Right cardiac atrium (tissue), 5 donors: ENCODE results near the gene ARMC7. TPM values are rescaled to one million over a fixed set of nuclear protein-coding genes. Genes with fewer than 3 reads are reported as not detected.

Experiments used
- ATAC-seq, 2 donors: fragments of 200-7000 bp; cut with Tn5 transposase; one replicate each; pipeline versions ENCODE4 v1.8.0 to v1.9.1; 2020; ENCODE audit warnings: moderate library complexity in 2 of 2, mild to moderate bottlenecking in 1 of 2
- DNase-seq, 3 donors: peaks; one replicate each; pipeline ENCODE4 v3.0.0-alpha.2; 2020
- H3K27ac ChIP-seq: one replicate; pipeline ENCODE4 v1.5.1; 2013; ENCODE audit warnings: mild to moderate bottlenecking, low read length, control low read depth, moderate library complexity
- H3K27me3 ChIP-seq: one replicate; pipeline ENCODE4 v1.6.1; 2013; ENCODE audit not compliant: control insufficient read depth, insufficient read depth
- H3K4me1 ChIP-seq: one replicate; pipeline ENCODE4 v1.6.1; 2013; ENCODE audit warnings: low read length; ENCODE audit not compliant: control insufficient read depth, insufficient read depth
- H3K4me3 ChIP-seq: one replicate; pipeline ENCODE4 v1.5.1; 2013; ENCODE audit warnings: low read length, control low read depth
- H3K9me3 ChIP-seq: one replicate; pipeline ENCODE4 v1.6.1; 2013; ENCODE audit warnings: low read length; ENCODE audit not compliant: control insufficient read depth
- WGBS: extraction: QIAGEN DNeasy Blood & Tissue Kit; methylation state at CpG from one replicate; pipeline ENCODE4 v1.1.7; 2013; 5-methylcytosine and 5-hydroxymethylcytosine counted together
- intact Hi-C, 4 donors: fragments of 100-400 bp; cut with DNase I; formaldehyde crosslinking; loops; one replicate each; pipeline versions ENCODE4 v1.11.0 to v1.14.0; 2022 to 2023
- long read RNA-seq, 4 donors: library from polyadenylated mRNA; unstranded; transcript quantifications; one replicate each; pipeline ENCODE4 v2.0.0, GENCODE V29; 2020 to 2021
- polyA plus RNA-seq: library from polyadenylated mRNA; stranded (reverse); fragments of 200-250 nt; gene quantifications from one replicate; pipeline ENCODE4 v1.2.3, GENCODE V29; 2013
- total RNA-seq, 4 donors: library from RNA; stranded (reverse); fragmentation: NEBNext Ultra II Directional; extraction: Animal tissue kit (Norgen Biotek cat#: 25700); gene quantifications; one replicate each; pipeline ENCODE4 v1.2.1, GENCODE V29; 2021
- donor health status: healthy with polysubstance abuse.
- donor health status: DM: no; HTN: yes; CAD: no.
- donor health status: DM: no; HTN: no; CAD: no.
- donor health status: DM: no; HTN: yes; CAD: no; lungs with severe emphysema.
- donor health status: DM: yes; HTN: yes; CAD: no.

ARMC7 gene
- total RNA-seq, result 10 to 100 TPM in 1 of 4 donors, 1 to 10 TPM in 3; 9.4 to 10.9 (median 9.6) TPM
- polyA plus RNA-seq, result 7.7 TPM
- long read RNA-seq, donor 1, transcript ARMC7-201 (3 exons, 2,126 nt), result major isoform, 9 of 27 reads
- long read RNA-seq, donor 1, partial matches to known transcripts, result 0 of 27 reads
- long read RNA-seq, donor 1, other reads (novel, unspliced or antisense), result 14 of 27 reads
- long read RNA-seq, donor 2, partial matches to known transcripts, result 0 of 4 reads
- long read RNA-seq, donor 2, other reads (novel, unspliced or antisense), result 1 of 4 reads
- long read RNA-seq, donor 3, transcript ARMC7-201 (3 exons, 2,126 nt), result major isoform, 34 of 41 reads
- long read RNA-seq, donor 3, partial matches to known transcripts, result 0 of 41 reads
- long read RNA-seq, donor 3, other reads (novel, unspliced or antisense), result 5 of 41 reads
- long read RNA-seq, donor 4, transcript ARMC7-201 (3 exons, 2,126 nt), result major isoform, 7 of 11 reads
- long read RNA-seq, donor 4, partial matches to known transcripts, result 0 of 11 reads
- long read RNA-seq, donor 4, other reads (novel, unspliced or antisense), result 3 of 11 reads

DNA sequence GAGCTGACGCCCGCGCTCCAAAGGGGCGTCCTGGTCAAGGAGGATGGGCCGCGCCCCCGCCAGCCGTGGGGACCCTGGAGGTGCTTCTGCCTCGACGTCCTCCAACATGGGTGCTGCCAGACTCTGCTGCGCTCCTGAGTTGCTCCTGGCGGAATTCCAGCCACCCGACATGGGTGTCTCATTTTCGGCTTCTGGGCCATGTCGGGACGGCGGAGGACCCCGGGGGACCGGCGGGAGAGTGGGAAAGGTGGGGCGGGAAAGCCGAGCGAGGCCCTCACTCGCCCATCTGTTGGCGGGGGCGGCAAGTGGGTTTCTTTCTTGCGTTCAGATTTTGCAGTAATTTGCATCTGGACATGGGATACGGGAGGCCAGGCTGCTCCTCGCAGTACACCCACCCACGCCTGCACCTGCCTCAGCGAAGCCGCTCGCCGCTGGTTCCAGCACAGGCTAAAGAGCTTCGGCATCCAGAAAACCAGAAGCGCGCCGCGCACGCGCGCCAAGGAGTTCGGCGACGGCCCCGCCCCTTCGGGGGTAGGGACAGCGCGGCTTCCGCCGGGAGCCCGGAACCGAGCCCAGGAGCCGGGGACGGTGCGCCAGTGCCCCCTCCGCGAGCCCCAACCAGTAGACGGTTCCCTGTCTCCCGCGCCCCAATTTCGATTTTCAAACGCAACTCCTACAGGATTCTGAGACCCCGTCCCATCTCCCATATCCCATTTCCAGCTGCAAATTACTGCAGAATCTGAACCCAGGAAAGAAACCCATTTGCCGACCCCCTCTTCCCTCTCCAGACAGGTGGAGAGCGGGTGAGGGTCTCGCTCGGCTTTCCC is at the start of gene ARMC7:
TSS of gene ARMC7 (plus strand) at position 563 of the 827 bp plus-strand sequence. CDS start 320 bp downstream, outside the sequence.
- Histone ChIP-seq H3K4me3 (peak within 1 kb of the TSS; percentile 80), H3K27ac (peak within 1 kb of the TSS; percentile 61), H3K27me3 (no peaks in the 10 kb centered on the region), H3K4me1 (peaks cover 2% of the 10 kb centered on the region), H3K9me3 (no peaks in the 10 kb centered on the region)
- intact Hi-C loops, result loop anchor here (5.0 to 10.0 kb wide), 6 partner anchors 45 to 95 kb away; partner anchors contain the start of gene NUP85 (in 2 of the 4)
- WGBS, result under 1% methylated on average over 68 of the region's 68 CpGs
- peak; percentile 79 to 91 for ATAC-seq
- peak; percentile 88 to 98 (median 97) for DNase-seq

DNA sequence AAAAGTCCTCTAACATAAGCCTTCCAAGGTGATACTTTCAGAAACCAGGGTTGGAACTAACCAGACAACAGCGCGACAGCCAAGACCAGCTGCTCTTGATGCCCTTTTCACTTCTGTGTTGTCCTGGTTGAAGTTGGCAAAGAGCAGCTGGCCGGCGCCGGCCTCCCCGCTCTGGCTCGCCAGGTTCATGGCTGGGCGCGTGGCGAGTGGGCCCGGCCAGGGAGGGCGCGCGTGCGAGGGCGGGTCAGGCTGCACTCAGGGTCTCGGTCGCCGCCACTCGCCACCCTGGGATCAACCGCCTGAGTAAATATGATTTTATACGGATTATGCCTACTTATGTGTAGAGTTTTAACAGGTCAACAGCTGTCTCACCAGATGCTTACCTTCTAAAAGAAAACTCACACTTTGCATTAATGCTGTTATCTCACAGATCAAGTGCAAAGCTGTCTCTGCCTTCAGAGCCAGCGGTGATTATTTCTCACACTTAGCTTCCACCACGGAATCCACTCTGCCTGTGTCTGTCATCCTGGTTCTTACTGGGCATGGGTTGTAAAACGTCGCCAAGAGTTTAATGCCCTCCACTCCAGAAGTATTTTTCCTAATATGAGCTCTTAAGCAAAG is 49.2 kb upstream of the ARMC7 start:
- intact Hi-C loops, result loop anchor here in 2 of 4 donors (10.0 kb wide), 2 partner anchors 54 to 114 kb away; no protein-coding TSS in a partner anchor
- ATAC-seq (peak; percentile 64 to 68), DNase-seq (peak in 2 of 3 donors; percentile 70 to 76)
- Histone ChIP-seq H3K4me1 (no peaks in the 10 kb centered on the region), H3K27me3 (no peaks in the 10 kb centered on the region), H3K27ac (peak overlapping the region; percentile 18), H3K4me3 (no peak overlapping the region), H3K9me3 (no peaks in the 10 kb centered on the region)
- WGBS, result 80% methylated on average over 26 of the region's 26 CpGs

DNA sequence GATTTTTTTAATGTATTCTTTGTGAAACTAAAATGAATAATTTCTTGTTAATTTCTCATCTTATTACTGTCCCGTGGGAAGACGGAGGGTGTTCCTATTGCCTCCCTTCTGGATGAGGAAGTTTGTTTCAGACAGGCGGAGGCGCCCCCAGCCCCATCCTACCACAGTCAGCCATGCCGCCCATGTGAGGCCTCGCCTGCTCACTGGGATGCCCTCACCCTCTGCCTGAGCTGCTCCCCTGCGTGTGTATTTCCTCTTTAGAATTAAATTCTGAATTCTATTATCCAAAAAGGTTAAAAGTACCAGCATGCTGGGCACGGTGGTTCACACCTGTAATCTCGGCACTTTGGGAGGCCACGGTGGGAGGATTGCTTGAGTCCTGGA is 48.7 kb upstream of the ARMC7 start:
- intact Hi-C loops, result loop anchor here in 2 of 4 donors (10.0 kb wide), 2 partner anchors 54 to 114 kb away; no protein-coding TSS in a partner anchor
- no peak for ATAC-seq
- Histone ChIP-seq H3K4me3 (no peak overlapping the region), H3K9me3 (no peaks in the 10 kb centered on the region), H3K4me1 (no peaks in the 10 kb centered on the region), H3K27ac (no peak overlapping the region), H3K27me3 (no peaks in the 10 kb centered on the region)
- 95% methylated on average over 10 of the region's 10 CpGs for WGBS
- no peak for DNase-seq

DNA sequence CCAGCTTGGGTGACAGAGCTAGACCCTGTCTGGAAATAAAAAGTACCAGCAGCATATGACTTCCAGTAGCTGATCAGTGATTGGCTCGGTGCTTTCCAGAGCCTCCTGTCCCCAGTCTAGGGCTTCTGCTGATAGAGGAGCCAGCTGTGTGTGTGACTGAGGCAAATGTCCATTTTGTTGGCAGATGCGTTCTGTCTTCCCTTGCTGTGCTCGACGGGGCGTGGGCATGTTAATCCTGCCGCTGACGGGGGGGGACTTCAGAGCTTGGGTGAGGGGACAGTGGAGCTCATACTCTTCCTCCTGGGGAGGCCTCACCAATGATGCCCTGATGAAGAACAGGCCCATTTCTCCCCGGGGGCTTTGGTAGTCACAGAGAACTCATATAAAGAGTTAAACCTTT is 48.2 kb upstream of the ARMC7 start:
- WGBS, result 81% methylated on average over 8 of the region's 8 CpGs
- no peaks in the 10 kb centered on the region for H3K27me3 ChIP-seq
- no peaks in the 10 kb centered on the region for H3K9me3 ChIP-seq
- no peak overlapping the region for H3K27ac ChIP-seq
- H3K4me1 ChIP-seq, result no peaks in the 10 kb centered on the region
- intact Hi-C loops, result loop anchor here in 2 of 4 donors (10.0 kb wide), 2 partner anchors 53 to 113 kb away; no protein-coding TSS in a partner anchor
- H3K4me3 ChIP-seq, result no peak overlapping the region
- DNase-seq (no peak), ATAC-seq (no peak)

DNA sequence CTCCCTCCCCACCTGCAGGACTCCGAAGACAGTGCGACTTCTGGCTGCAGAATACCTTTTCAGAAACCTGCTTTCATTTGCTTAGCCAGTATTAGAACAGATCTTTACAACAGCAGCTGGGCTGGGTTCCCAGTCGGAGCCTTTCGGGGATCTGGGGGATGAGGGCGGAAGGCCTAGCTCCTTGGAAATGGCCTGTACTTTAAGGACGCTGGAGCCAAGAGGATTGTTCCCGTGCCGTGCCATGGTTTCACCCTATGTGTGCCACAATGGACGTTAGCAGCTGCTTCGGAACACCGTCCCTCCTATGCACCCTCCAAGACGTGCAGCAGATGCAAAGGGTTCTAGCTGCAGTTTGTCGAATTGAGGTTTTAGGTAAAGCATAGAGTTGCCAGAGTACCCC is 46.6 kb upstream of the ARMC7 start:
- intact Hi-C loops, result loop anchor here in 2 of 4 donors (10.0 kb wide), 2 partner anchors 52 to 112 kb away; no protein-coding TSS in a partner anchor
- no peak overlapping the region for H3K27ac ChIP-seq
- peak in 1 of 3 donors; percentile 22 for DNase-seq
- H3K9me3 ChIP-seq, result no peaks in the 10 kb centered on the region
- H3K4me3 ChIP-seq, result no peak overlapping the region
- H3K27me3 ChIP-seq, result no peaks in the 10 kb centered on the region
- WGBS, result 84% methylated on average over 13 of the region's 13 CpGs
- H3K4me1 ChIP-seq, result no peaks in the 10 kb centered on the region
- ATAC-seq, result no peak

DNA sequence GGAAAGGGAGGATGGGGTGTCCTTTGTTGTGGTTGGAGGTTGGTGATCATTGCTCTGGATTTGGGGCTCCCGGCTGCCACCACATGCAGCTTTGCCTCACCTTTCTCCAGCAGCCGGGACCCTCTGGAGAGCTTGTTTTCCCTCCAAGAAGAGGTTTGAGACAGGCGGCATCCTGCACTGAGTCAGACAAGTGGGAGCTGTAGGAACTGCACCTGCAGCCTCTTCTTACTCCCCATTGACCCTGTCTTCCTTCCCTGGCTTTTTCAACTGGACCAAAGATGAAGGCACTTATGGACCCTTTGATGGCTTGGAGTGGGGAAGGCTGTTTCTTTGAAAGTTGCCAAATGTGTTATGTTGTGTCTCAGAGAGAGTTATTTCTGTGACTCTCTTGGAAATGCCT is 46.1 kb upstream of the ARMC7 start:
- H3K4me1 ChIP-seq, result no peaks in the 10 kb centered on the region
- DNase-seq (no peak), ATAC-seq (no peak)
- H3K4me3 ChIP-seq, result no peak overlapping the region
- WGBS, result 75% methylated on average over 3 of the region's 3 CpGs
- H3K27ac ChIP-seq, result no peak overlapping the region
- intact Hi-C loops, result loop anchor here in 2 of 4 donors (10.0 kb wide), 2 partner anchors 51 to 111 kb away; no protein-coding TSS in a partner anchor
- no peaks in the 10 kb centered on the region for H3K9me3 ChIP-seq
- no peaks in the 10 kb centered on the region for H3K27me3 ChIP-seq

DNA sequence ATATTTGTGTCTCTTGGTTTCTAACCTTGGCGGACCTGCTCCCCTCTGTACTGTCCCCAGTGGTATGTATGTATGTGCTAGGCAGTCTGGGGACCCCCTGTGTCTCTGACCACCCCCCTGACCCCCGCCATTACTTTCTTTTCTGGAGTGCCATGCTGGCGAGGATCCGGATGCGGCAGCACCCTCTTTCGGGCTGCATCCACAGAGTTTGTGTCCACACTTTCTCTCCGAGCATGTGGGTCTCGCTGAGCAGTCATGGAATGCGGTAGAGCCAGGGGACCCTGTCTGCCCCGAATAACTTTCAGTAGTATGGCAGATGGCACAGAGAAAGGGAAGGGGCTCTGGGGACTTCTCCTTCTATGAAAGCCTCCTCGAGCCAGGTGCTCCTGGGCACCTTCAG is 45.7 kb upstream of the ARMC7 start:
- H3K9me3 ChIP-seq, result no peaks in the 10 kb centered on the region
- H3K27ac ChIP-seq, result no peak overlapping the region
- WGBS, result 93% methylated on average over 11 of the region's 11 CpGs
- intact Hi-C loops, result loop anchor here in 2 of 4 donors (10.0 kb wide), 2 partner anchors 51 to 111 kb away; no protein-coding TSS in a partner anchor
- no peaks in the 10 kb centered on the region for H3K27me3 ChIP-seq
- ATAC-seq (no peak), DNase-seq (peak in 1 of 3 donors; percentile 16)
- no peak overlapping the region for H3K4me3 ChIP-seq
- H3K4me1 ChIP-seq, result no peaks in the 10 kb centered on the region

DNA sequence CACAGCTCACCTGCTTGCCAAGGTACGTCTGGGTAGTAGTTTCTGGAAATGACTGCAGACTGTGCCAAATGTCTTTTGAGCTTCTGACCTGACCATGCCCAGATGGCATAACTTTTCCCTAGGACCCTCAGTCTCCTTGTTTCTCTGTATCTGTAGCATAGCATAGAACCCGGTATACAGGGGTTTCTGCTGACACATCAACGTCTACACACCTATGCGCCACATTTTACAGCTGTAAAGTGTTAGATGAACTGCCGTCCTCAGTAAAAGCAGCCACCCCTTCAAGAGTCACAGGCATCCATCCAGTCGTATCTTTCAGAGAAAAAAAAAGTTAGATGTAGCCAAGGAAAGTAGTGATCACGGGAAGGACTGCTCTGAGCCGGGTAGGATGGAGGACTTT is 45.3 kb upstream of the ARMC7 start:
- 81% methylated on average over 8 of the region's 8 CpGs for WGBS
- Histone ChIP-seq H3K4me1 (no peaks in the 10 kb centered on the region), H3K27ac (no peak overlapping the region), H3K27me3 (no peaks in the 10 kb centered on the region), H3K4me3 (no peak overlapping the region), H3K9me3 (no peaks in the 10 kb centered on the region)
- DNase-seq (no peak), ATAC-seq (no peak)
- intact Hi-C loops, result loop anchor here in 2 of 4 donors (10.0 kb wide), 2 partner anchors 50 to 110 kb away; no protein-coding TSS in a partner anchor

DNA sequence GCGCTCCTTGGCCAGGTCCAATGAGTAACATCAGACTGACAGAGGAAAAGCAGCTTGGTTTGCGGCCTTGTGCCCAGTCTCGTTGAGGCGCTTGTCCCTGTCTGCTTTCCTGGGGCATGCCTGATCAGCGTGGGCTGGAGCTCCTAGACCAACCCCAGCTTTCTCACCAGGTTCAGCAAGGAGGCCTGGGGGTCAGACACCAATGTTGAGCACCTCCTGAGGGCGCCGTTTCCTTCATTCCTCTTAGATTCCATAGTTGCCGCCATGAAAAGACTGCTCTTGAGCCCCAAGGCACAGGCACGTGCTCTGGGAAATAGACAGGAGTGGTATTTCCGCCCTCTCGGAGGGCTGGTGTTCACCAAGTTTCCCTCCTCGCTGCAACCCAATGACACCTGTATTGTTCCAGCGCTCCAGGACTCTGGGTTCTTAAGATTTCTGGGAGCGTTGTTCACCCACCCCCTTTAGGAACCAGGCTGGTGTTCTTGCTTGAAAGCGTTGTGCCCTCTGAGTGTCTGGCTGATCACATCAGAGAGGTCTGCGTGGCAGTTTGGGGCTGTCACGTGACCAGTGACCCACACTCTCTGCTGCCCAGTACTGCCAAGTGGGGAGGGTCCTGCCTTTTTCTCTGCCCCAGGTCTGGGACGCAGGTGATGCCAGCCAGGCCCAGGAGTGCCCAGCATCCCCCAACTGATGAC is 44.8 kb upstream of the ARMC7 start:
- no peaks in the 10 kb centered on the region for H3K4me1 ChIP-seq
- H3K4me3 ChIP-seq, result no peak overlapping the region
- DNase-seq (peak in 1 of 3 donors; percentile 17), ATAC-seq (no peak)
- H3K9me3 ChIP-seq, result no peaks in the 10 kb centered on the region
- no peak overlapping the region for H3K27ac ChIP-seq
- WGBS, result 92% methylated on average over 18 of the region's 18 CpGs
- intact Hi-C loops, result loop anchor here in 2 of 4 donors (10.0 kb wide), 2 partner anchors 50 to 110 kb away; no protein-coding TSS in a partner anchor
- H3K27me3 ChIP-seq, result no peaks in the 10 kb centered on the region
